OCI-LY3 (cell line): ENCODE data around the gene CREB5.

Experiments used
- CTCF ChIP-seq: fragments of 200-600, 300-600 bp; sonication (generic); IDR thresholded peaks from 2 replicates; pipeline ENCODE4 v1.5.1; 2014; ENCODE audit warnings: antibody characterized with exemption, low read length, low read depth
- EZH2phosphoT487 ChIP-seq: fragments of 200-600 bp; shearing (Covaris generic); IDR thresholded peaks from 2 replicates; pipeline ENCODE4 v1.6.1; 2018; ENCODE audit warnings: antibody characterized with exemption, mixed run types, low read depth

GRCh38 chr7:28410628-28411531 lies 1.4 kb upstream of the CREB5 start:
- no peak for TF ChIP-seq CTCF
- no peak for TF ChIP-seq EZH2phosphoT487
